GM21576 (cell line): ENCODE measurements around the gene CCDC185.

Experiments
- ATAC-seq: cut with Tn5 transposase; IDR thresholded peaks from one replicate; pipeline ENCODE4 v1.9.1; 2021; ENCODE audit warnings: mild to moderate bottlenecking, moderate library complexity; ENCODE audit not compliant: unreplicated experiment

Gene CCDC185

GRCh38 chr1:223429821-223430220, 36.6 kb downstream of the CCDC185 start:
- ATAC-seq = no peak

- no peak for ATAC-seq
Observed at GRCh38 chr1:223430236-223430635, 37.0 kb downstream of the CCDC185 start.

GRCh38 chr1:223437151-223437550, 43.9 kb downstream of the CCDC185 start:
- ATAC-seq = no peak

GRCh38 chr1:223443397-223443796, 50.2 kb downstream of the CCDC185 start:
- ATAC-seq = no peak

DNA sequence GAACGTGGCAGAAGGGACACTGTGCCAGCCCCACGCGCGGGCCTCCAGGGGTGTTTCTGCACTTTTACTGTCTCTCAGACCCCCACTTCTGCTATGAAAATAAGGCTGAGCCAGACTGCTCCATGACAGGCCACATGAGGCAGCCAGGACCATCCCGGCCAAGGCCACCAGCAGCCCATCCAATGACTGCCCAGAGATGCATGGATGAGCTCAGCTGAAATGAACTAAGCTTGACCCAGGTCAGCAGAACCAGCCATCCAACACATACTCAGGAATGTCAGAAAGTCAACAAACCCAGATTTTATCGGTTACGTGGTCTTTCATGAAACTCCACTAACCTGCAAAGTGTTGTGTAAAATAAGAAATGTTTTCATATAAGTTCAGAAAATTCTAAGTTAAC, 51.2 kb downstream of the CCDC185 start:
- no peak for ATAC-seq
